Lower leg skin (tissue), 3 donors: ENCODE results near the gene IL22.

Experiments used
- POLR2A ChIP-seq, 2 donors: fragments of 450-650 bp; IDR thresholded peaks; one replicate each; pipeline ENCODE4 v1.6.1; 2016 to 2017; ENCODE audit warnings: antibody characterized with exemption in 2 of 2, mild to moderate bottlenecking in 1 of 2, moderate library complexity in 1 of 2
- TF ChIP-seq, protein P1 (sequence below), 3 donors: fragments of 450-650 bp; IDR thresholded peaks; one replicate each; pipeline ENCODE4 v1.5.1; 2016; ENCODE audit warnings: antibody characterized with exemption in 3 of 3, mild to moderate bottlenecking in 3 of 3, moderate library complexity in 2 of 3

DNA sequence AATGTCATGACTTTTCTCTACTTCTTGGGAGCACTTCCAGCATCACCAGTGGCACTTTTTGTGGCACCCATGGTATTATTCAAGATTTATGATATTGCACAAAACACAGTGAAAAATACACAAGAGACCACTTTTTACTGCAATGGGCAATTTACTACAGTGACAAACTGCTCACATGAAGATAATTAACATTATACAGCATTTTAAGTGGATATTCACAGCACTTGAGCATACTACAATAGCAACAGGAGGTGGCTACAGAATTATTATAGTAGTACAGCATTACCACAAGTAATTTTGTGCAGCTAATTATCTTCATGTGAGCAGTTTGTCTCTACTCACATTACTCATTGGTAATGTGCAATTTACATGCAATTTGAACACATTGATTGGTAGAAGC is 46.1 kb downstream of the IL22 start:
- TF ChIP-seq POLR2A (IDR thresholded peaks at IDR 0.05) = no peak
- TF ChIP-seq, protein P1, sequence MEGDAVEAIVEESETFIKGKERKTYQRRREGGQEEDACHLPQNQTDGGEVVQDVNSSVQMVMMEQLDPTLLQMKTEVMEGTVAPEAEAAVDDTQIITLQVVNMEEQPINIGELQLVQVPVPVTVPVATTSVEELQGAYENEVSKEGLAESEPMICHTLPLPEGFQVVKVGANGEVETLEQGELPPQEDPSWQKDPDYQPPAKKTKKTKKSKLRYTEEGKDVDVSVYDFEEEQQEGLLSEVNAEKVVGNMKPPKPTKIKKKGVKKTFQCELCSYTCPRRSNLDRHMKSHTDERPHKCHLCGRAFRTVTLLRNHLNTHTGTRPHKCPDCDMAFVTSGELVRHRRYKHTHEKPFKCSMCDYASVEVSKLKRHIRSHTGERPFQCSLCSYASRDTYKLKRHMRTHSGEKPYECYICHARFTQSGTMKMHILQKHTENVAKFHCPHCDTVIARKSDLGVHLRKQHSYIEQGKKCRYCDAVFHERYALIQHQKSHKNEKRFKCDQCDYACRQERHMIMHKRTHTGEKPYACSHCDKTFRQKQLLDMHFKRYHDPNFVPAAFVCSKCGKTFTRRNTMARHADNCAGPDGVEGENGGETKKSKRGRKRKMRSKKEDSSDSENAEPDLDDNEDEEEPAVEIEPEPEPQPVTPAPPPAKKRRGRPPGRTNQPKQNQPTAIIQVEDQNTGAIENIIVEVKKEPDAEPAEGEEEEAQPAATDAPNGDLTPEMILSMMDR (IDR thresholded peaks at IDR 0.05) = no peak
